GM06990 (cell line): ENCODE results near the gene TAOK3.
A peak's percentile ranks its signal among the peaks of the same experiment; 100 is the strongest.
"Not testable (repeated sequence)": the region's sequence is repeated elsewhere in the genome, so short reads cannot be mapped to it uniquely, and the experiment has no call there.

Experiments used
- DNase-seq: peaks from one replicate; pipeline ENCODE4 v3.0.0-alpha.2; 2011; ENCODE audit not compliant: insufficient read length; ENCODE audit errors: extremely low read depth
- H3K27me3 ChIP-seq: replicated peaks from 2 replicates; pipeline ENCODE4 v1.6.0; 2011; ENCODE audit warnings: low read length; ENCODE audit not compliant: control insufficient read depth, insufficient read depth
- H3K36me3 ChIP-seq: 2 replicates; pipeline ENCODE4 v1.5.1; 2011; ENCODE audit warnings: low read length; ENCODE audit not compliant: control insufficient read depth, insufficient read depth
- H3K4me3 ChIP-seq: replicated peaks from 2 replicates; pipeline ENCODE4 v1.5.1; 2011; ENCODE audit warnings: low read depth, mild to moderate bottlenecking, control low read depth, low read length
- TF ChIP-seq, protein P1 (sequence below): IDR thresholded peaks from 2 replicates; pipeline ENCODE4 v1.5.1; 2011; ENCODE audit warnings: low read length, control low read depth, mild to moderate bottlenecking, inconsistent platforms; ENCODE audit not compliant: insufficient read depth, poor library complexity, severe bottlenecking

TAOK3 gene

GRCh38 chr12:118315821-118316220, 56.9 kb downstream of the TAOK3 start:
- TF ChIP-seq, protein P1, sequence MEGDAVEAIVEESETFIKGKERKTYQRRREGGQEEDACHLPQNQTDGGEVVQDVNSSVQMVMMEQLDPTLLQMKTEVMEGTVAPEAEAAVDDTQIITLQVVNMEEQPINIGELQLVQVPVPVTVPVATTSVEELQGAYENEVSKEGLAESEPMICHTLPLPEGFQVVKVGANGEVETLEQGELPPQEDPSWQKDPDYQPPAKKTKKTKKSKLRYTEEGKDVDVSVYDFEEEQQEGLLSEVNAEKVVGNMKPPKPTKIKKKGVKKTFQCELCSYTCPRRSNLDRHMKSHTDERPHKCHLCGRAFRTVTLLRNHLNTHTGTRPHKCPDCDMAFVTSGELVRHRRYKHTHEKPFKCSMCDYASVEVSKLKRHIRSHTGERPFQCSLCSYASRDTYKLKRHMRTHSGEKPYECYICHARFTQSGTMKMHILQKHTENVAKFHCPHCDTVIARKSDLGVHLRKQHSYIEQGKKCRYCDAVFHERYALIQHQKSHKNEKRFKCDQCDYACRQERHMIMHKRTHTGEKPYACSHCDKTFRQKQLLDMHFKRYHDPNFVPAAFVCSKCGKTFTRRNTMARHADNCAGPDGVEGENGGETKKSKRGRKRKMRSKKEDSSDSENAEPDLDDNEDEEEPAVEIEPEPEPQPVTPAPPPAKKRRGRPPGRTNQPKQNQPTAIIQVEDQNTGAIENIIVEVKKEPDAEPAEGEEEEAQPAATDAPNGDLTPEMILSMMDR = no peak
- DNase-seq = no peak
- H3K36me3 ChIP-seq = no peaks in the 10 kb centered on the region; the same call in 1 of the 2 replicates
- H3K4me3 ChIP-seq = no peak overlapping the region
- H3K27me3 ChIP-seq = no peaks in the 10 kb centered on the region

DNA sequence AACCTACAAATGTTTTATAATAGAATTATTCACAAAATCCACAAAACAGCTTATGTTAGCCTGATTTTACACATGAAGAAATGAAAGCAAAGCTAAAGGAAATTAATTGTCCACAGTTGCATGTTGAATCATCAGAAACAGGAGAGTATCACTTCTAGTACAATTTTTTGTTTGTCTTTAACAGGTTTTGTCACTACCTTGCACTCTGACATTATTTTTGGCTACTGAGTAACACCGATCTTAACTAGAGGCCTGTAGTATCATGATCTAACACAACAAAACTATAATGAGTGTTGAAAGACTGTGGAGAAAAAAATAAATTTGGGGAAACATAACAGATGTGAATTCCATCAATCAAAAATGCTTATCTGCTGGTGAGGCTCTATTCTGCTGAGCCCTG, 60.1 kb downstream of the TAOK3 start:
- no peaks in the 10 kb centered on the region; the same call in 1 of the 2 replicates for H3K36me3 ChIP-seq
- peak overlapping the region; percentile 33 for H3K4me3 ChIP-seq
- TF ChIP-seq, protein P1 = no peak
- H3K27me3 ChIP-seq = no peaks in the 10 kb centered on the region
- DNase-seq = peak; percentile 73

GRCh38 chr12:118311666-118312065, 61.0 kb downstream of the TAOK3 start:
- TF ChIP-seq, protein P1 = no peak
- Histone ChIP-seq H3K36me3 (no peaks in the 10 kb centered on the region; the same call in 1 of the 2 replicates), H3K27me3 (no peaks in the 10 kb centered on the region), H3K4me3 (no peak overlapping the region)
- DNase-seq = no peak

DNA sequence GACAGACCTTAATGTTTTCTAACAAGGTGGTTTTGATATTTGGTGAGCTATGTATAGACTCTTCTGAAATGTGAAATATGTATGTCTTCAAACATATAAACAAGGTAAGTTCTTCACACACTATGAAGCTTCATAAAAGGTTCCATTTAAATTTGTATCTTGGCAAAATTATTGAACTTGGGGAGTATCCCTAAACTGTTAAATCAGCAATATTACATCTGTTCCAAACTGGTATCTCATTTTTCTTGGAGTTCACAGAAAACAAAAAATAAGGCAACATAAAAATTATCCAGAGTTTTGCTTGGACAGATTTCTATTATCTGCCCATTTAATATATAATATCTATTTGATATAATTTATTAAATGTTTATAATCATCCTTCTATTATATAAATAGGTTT, 62.4 kb downstream of the TAOK3 start:
- TF ChIP-seq, protein P1 = no peak
- DNase-seq = no peak

GRCh38 chr12:118308006-118308405, 64.7 kb downstream of the TAOK3 start:
- H3K4me3 ChIP-seq = peak overlapping the region; percentile 54
- not testable (repeated sequence) for H3K27me3 ChIP-seq, H3K36me3 ChIP-seq, DNase-seq

More for the DNA sequence above, 62.4 kb downstream of the TAOK3 start:
- Histone ChIP-seq H3K36me3 (no peaks in the 10 kb centered on the region), H3K27me3 (no peaks in the 10 kb centered on the region), H3K4me3 (no peak overlapping the region)

DNA sequence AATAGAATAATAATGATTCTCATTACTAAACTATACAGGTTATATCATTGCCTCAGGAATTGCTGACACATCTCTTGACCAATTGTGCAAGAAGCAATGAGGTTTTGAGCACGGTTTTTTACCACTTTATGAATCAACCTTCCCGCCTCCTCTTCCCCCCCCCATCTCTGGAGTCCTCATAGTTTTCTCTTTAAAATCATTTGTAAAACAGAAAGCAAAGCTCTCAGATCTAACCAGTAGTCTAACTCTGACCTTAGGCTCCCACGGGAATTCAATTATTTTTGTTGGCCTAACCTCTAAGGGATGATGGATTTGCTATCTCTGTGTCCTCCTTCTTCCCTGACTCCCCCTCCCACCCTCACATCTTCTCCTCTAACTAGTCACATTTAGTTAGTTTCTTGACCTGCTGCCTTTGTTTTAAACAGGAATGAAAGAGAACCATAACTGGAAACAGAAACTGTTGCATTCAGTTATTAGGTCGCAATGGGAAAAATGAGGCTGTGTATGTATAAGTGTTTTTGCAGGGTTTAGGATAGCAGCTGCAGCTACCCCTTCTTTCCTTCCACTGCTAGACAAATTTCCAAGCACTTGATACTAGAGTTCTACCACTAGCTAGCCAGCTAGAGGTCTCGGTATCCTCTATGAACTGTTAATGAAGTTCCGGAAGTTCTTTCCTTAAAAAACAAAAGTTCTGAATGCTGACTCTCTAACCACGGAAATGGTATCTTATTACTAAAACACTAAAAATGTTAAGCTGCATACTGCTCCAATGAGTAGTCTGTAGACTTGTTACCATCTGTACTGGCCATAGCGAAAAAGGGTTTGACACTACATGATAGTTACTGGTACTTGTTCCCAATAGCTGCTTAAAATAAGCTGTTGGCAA, 65.4 kb downstream of the TAOK3 start:
- Histone ChIP-seq H3K4me3 (peak overlapping the region; percentile 54), H3K36me3 (no peaks in the 10 kb centered on the region), H3K27me3 (no peaks in the 10 kb centered on the region)
- DNase-seq = peak; percentile 43
- TF ChIP-seq, protein P1 = no peak
